H1 (cell line): Measurements from ENCODE around the gene SHISAL1. TPM values are rescaled to one million over a fixed set of nuclear protein-coding genes. Genes with fewer than 3 reads are reported as not detected.

ENCODE experiments used
- BCL11A ChIP-seq, 2 experiments: IDR thresholded peaks; one replicate each; pipeline ENCODE4 v1.6.1; 2011; ENCODE audit warnings: low read depth in 2 of 2, low read length in 2 of 2, mild to moderate bottlenecking in 2 of 2
- CBX5 ChIP-seq: fragments of 300-800, 300-1000 bp; sonication (generic); IDR thresholded peaks from 2 replicates; pipeline ENCODE4 v1.7.1; 2016; ENCODE audit warnings: antibody characterized with exemption, low read length, low read depth
- CEBPB ChIP-seq: IDR thresholded peaks from 2 replicates; pipeline ENCODE4 v1.6.1; 2012; ENCODE audit warnings: low read depth, low read length
- NRF1 ChIP-seq: IDR thresholded peaks from 2 replicates; pipeline ENCODE4 v1.6.1; 2011; ENCODE audit warnings: mild to moderate bottlenecking, low read depth, low read length, improper control_type of control experiment
- RNF2 ChIP-seq: fragments of 200-900, 300-1000 bp; sonication (generic); IDR thresholded peaks from 2 replicates; pipeline ENCODE4 v1.7.1; 2016; ENCODE audit warnings: borderline replicate concordance, low read depth, mild to moderate bottlenecking, antibody characterized with exemption, low read length; ENCODE audit not compliant: poor library complexity, severe bottlenecking; ENCODE audit errors: missing control alignments
- SRF ChIP-seq: IDR thresholded peaks from 2 replicates; pipeline ENCODE4 v1.6.1; 2011; ENCODE audit warnings: mild to moderate bottlenecking, low read depth, low read length, moderate library complexity
- polyA plus RNA-seq, 7 experiments: library from polyadenylated mRNA; depleted of rRNA in 3 of 7; stranded (reverse) in 5 of 7; unstranded in 2 of 7; fragments of >200 nt in 5 of 7; fragments of 200-250 nt in 2 of 7; gene quantifications; 1 replicate in 5 of 7; 2 replicates in 1 of 7; 4 replicates in 1 of 7; pipeline versions ENCODE4 v1.2.1 to v1.2.3, GENCODE V29; 2011 to 2013; ENCODE audit warnings: missing spikeins in 2 of 7, mixed read lengths in 2 of 7
- total RNA-seq: library from RNA; stranded (reverse); fragmentation: NEBNext Ultra II Directional; extraction: Animal tissue kit (Norgen Biotek cat#: 25700); gene quantifications from 2 replicates; pipeline ENCODE4 v1.2.1, GENCODE V29; 2021
- TF ChIP-seq, protein P1 (sequence below): fragments of 300-600 bp; sonication (generic); IDR thresholded peaks from 2 replicates; pipeline ENCODE4 v1.7.1; 2012; ENCODE audit warnings: low read length, moderate library complexity, mild to moderate bottlenecking, inconsistent platforms; ENCODE audit not compliant: insufficient replicate concordance

Gene SHISAL1
- total and polyA plus RNA-seq, 2 of the 8 experiments (the other 6 are each of a cell fraction or from before 2014, with no cell fraction given) = 3.7 to 5.8 TPM

DNA sequence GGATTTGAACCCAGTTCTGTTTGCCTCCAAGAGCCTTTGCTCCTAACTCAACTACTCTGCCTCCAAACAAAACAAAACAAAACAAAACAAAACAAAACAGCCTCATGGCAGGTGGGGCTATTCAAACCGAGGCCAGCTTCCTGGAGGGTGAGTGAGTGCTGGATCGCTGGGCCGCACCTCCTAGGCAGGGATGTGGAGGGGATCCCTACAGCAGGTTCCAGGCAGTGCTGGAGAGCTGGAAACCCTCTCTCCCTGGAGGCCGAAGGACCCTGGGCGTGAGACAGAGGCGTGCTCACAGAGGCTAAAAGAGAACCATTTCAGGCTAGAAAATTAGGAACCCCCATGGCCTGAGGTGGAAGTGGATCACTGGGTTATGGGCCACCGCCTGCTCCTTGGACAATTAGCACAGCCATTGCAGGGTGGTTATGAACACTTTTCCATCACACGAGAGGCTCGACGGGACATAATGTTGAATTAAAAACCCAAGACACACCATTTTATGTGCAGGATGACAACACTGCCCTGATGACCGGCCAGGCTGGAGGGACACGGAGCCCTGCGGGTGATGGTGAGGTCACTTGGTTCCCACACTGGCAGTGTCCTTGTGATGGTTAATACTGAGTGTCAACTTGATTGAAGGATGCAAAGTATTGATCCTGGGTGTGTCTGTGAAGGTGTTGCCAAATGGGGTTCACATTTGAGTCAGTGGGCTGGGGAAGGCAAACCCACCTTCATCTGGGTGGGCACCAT, 35.2 kb downstream of the SHISAL1 start (continued):
- TF ChIP-seq, protein P1, sequence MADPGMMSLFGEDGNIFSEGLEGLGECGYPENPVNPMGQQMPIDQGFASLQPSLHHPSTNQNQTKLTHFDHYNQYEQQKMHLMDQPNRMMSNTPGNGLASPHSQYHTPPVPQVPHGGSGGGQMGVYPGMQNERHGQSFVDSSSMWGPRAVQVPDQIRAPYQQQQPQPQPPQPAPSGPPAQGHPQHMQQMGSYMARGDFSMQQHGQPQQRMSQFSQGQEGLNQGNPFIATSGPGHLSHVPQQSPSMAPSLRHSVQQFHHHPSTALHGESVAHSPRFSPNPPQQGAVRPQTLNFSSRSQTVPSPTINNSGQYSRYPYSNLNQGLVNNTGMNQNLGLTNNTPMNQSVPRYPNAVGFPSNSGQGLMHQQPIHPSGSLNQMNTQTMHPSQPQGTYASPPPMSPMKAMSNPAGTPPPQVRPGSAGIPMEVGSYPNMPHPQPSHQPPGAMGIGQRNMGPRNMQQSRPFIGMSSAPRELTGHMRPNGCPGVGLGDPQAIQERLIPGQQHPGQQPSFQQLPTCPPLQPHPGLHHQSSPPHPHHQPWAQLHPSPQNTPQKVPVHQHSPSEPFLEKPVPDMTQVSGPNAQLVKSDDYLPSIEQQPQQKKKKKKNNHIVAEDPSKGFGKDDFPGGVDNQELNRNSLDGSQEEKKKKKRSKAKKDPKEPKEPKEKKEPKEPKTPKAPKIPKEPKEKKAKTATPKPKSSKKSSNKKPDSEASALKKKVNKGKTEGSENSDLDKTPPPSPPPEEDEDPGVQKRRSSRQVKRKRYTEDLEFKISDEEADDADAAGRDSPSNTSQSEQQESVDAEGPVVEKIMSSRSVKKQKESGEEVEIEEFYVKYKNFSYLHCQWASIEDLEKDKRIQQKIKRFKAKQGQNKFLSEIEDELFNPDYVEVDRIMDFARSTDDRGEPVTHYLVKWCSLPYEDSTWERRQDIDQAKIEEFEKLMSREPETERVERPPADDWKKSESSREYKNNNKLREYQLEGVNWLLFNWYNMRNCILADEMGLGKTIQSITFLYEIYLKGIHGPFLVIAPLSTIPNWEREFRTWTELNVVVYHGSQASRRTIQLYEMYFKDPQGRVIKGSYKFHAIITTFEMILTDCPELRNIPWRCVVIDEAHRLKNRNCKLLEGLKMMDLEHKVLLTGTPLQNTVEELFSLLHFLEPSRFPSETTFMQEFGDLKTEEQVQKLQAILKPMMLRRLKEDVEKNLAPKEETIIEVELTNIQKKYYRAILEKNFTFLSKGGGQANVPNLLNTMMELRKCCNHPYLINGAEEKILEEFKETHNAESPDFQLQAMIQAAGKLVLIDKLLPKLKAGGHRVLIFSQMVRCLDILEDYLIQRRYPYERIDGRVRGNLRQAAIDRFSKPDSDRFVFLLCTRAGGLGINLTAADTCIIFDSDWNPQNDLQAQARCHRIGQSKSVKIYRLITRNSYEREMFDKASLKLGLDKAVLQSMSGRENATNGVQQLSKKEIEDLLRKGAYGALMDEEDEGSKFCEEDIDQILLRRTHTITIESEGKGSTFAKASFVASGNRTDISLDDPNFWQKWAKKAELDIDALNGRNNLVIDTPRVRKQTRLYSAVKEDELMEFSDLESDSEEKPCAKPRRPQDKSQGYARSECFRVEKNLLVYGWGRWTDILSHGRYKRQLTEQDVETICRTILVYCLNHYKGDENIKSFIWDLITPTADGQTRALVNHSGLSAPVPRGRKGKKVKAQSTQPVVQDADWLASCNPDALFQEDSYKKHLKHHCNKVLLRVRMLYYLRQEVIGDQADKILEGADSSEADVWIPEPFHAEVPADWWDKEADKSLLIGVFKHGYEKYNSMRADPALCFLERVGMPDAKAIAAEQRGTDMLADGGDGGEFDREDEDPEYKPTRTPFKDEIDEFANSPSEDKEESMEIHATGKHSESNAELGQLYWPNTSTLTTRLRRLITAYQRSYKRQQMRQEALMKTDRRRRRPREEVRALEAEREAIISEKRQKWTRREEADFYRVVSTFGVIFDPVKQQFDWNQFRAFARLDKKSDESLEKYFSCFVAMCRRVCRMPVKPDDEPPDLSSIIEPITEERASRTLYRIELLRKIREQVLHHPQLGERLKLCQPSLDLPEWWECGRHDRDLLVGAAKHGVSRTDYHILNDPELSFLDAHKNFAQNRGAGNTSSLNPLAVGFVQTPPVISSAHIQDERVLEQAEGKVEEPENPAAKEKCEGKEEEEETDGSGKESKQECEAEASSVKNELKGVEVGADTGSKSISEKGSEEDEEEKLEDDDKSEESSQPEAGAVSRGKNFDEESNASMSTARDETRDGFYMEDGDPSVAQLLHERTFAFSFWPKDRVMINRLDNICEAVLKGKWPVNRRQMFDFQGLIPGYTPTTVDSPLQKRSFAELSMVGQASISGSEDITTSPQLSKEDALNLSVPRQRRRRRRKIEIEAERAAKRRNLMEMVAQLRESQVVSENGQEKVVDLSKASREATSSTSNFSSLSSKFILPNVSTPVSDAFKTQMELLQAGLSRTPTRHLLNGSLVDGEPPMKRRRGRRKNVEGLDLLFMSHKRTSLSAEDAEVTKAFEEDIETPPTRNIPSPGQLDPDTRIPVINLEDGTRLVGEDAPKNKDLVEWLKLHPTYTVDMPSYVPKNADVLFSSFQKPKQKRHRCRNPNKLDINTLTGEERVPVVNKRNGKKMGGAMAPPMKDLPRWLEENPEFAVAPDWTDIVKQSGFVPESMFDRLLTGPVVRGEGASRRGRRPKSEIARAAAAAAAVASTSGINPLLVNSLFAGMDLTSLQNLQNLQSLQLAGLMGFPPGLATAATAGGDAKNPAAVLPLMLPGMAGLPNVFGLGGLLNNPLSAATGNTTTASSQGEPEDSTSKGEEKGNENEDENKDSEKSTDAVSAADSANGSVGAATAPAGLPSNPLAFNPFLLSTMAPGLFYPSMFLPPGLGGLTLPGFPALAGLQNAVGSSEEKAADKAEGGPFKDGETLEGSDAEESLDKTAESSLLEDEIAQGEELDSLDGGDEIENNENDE = no peak
- no peak for TF ChIP-seq CEBPB
- no peak for TF ChIP-seq NRF1
- TF ChIP-seq RNF2 = no peak
- no peak for TF ChIP-seq BCL11A (IDR thresholded peaks at IDR 0.05; ENCODE audit: low read depth in 2 of 2, low read length in 2 of 2)
- no peak for TF ChIP-seq CBX5
- no peak for TF ChIP-seq SRF
